CD4-positive, alpha-beta T cell (primary cell): ENCODE results near the gene REN. TPM values are rescaled to one million over a fixed set of nuclear protein-coding genes. Genes with fewer than 3 reads are reported as not detected.

Source experiments
- ATAC-seq: fragments of 200-7000 bp; cut with Tn5 transposase; one replicate; pipeline ENCODE4 v1.10.0; 2022; ENCODE audit warnings: mild to moderate bottlenecking; ENCODE audit not compliant: poor library complexity
- CTCF ChIA-PET: fragments of 350-600 bp; sonication (Branson Sonifier 250); formaldehyde crosslinking; loops from one replicate; lab custom pipeline; 2021; ENCODE audit warnings: antibody characterized with exemption, inconsistent platforms; lab: Charles Lee
- POLR2A ChIA-PET: fragments of 350-600 bp; sonication (Branson Sonifier 250); formaldehyde crosslinking; loops from one replicate; lab custom pipeline; 2021; ENCODE audit warnings: antibody characterized with exemption, inconsistent platforms; lab: Charles Lee
- DNase-seq, 14 experiments: peaks; one replicate each; pipeline ENCODE4 v3.0.0-alpha.2; 2013 to 2020; ENCODE audit warnings: mixed read lengths in 2 of 14
- H3K27ac ChIP-seq, 2 donors: one replicate each; pipeline versions ENCODE4 v1.5.1 to v1.7.0; 2013; ENCODE audit warnings: low read length in 2 of 2, low read depth in 1 of 2, mild to moderate bottlenecking in 1 of 2
- H3K27me3 ChIP-seq, 2 experiments: 1 replicate in 1 of 2; 2 replicates in 1 of 2; pipeline versions ENCODE4 v1.6.1 to v1.7.0; 2013; ENCODE audit warnings: low read length in 2 of 2, control low read depth in 1 of 2, mild to moderate bottlenecking in 1 of 2, moderate library complexity in 1 of 2; ENCODE audit not compliant: insufficient read depth in 2 of 2, control insufficient read depth in 1 of 2
- H3K36me3 ChIP-seq: one replicate; pipeline ENCODE4 v1.6.1; 2013; ENCODE audit warnings: low read length, control low read depth; ENCODE audit not compliant: insufficient read depth
- H3K4me1 ChIP-seq: one replicate; pipeline ENCODE4 v1.6.1; 2013; ENCODE audit warnings: low read length, control low read depth; ENCODE audit not compliant: insufficient read depth
- H3K4me3 ChIP-seq: one replicate; pipeline ENCODE4 v1.5.1; 2013; ENCODE audit warnings: mild to moderate bottlenecking, low read length, moderate library complexity
- H3K9me3 ChIP-seq, 2 experiments: 1 replicate in 1 of 2; 2 replicates in 1 of 2; pipeline versions ENCODE4 v1.6.1 to v1.7.0; 2013; ENCODE audit warnings: low read length in 2 of 2, mild to moderate bottlenecking in 2 of 2, control low read depth in 1 of 2, moderate library complexity in 1 of 2; ENCODE audit not compliant: control insufficient read depth in 1 of 2, insufficient read depth in 1 of 2
- H3K27ac Mint-ChIP-seq: one replicate; pipeline ENCODE4 v1.8.0; 2020; ENCODE audit warnings: mixed read lengths
- H3K27me3 Mint-ChIP-seq: one replicate; pipeline ENCODE4 v1.8.0; 2021; ENCODE audit warnings: mixed read lengths
- H3K36me3 Mint-ChIP-seq: one replicate; pipeline ENCODE4 v1.8.0; 2021; ENCODE audit warnings: low read depth, mixed read lengths
- H3K4me1 Mint-ChIP-seq: one replicate; pipeline ENCODE4 v1.8.0; 2021; ENCODE audit warnings: low read depth, mixed read lengths
- H3K4me3 Mint-ChIP-seq: one replicate; pipeline ENCODE4 v1.8.0; 2020; ENCODE audit warnings: mild to moderate bottlenecking, mixed read lengths
- H3K9me3 Mint-ChIP-seq: one replicate; pipeline ENCODE4 v1.8.0; 2020; ENCODE audit warnings: mixed read lengths
- CTCF ChIP-seq: fragments of 200-600 bp; IDR thresholded peaks from one replicate; pipeline ENCODE4 v1.8.0; 2022; ENCODE audit warnings: antibody characterized with exemption, mild to moderate bottlenecking
- intact Hi-C, 2 experiments: fragments of 100-400 bp; cut with DNase I in 1 of 2; cut with micrococcal nuclease in 1 of 2; formaldehyde crosslinking; loops; one replicate each; pipeline versions ENCODE4 v1.15.1 to v1.9.0; 2023 to 2025; cut with DNase I, micrococcal nuclease
- total RNA-seq, 174 experiments: library from RNA in 2 of 174; stranded (reverse) in 2 of 174; gene quantifications; one replicate each; pipeline ENCODE4 v1.2.3 and lab custom pipeline; 2021 to 2026

The REN gene
- total RNA-seq, 2 experiments from 2014 or later = not detected

- H3K4me3 ChIP-seq = no peak overlapping the region
- no peaks in the 10 kb centered on the region for H3K9me3 ChIP-seq
- DNase-seq = no peak
- H3K36me3 ChIP-seq = no peaks in the 10 kb centered on the region
- Mint-ChIP-seq H3K36me3 (no peaks in the 10 kb centered on the region), H3K9me3 (no peaks in the 10 kb centered on the region), H3K27ac (no peak overlapping the region), H3K4me1 (peaks cover 23% of the 10 kb centered on the region), H3K27me3 (peaks cover 45% of the 10 kb centered on the region), H3K4me3 (no peak overlapping the region)
- H3K27me3 ChIP-seq = peaks cover 19 to 36% of the 10 kb centered on the region in 2 experiments
- POLR2A ChIA-PET = no interaction called here
- intact Hi-C loops = no loop called here
- TF ChIP-seq CTCF = no peak
- ATAC-seq = no peak
- peaks cover 22% of the 10 kb centered on the region for H3K4me1 ChIP-seq
- CTCF ChIA-PET = interaction anchor here (1.0 kb wide), 1 partner anchor 15 kb away, joined by 4 read pairs; no protein-coding TSS in a partner anchor
- no peak overlapping the region for H3K27ac ChIP-seq
Measured at GRCh38 chr1:204192046-204192445, 25.9 kb upstream of the REN start.

GRCh38 chr1:204191456-204191855 is 25.3 kb upstream of the REN start:
- Mint-ChIP-seq H3K27me3 (peaks cover 50% of the 10 kb centered on the region), H3K4me1 (peaks cover 23% of the 10 kb centered on the region), H3K9me3 (no peaks in the 10 kb centered on the region), H3K4me3 (no peak overlapping the region), H3K27ac (no peak overlapping the region), H3K36me3 (no peaks in the 10 kb centered on the region)
- Histone ChIP-seq H3K9me3 (no peaks in the 10 kb centered on the region), H3K36me3 (no peaks in the 10 kb centered on the region), H3K27ac (no peak overlapping the region), H3K27me3 (peaks cover 21 to 42% of the 10 kb centered on the region in 2 experiments), H3K4me1 (peaks cover 22% of the 10 kb centered on the region), H3K4me3 (no peak overlapping the region)
- intact Hi-C loops = no loop called here
- ATAC-seq (no peak), DNase-seq (no peak)
- ChIA-PET CTCF (interaction anchor here (1.0 kb wide), 1 partner anchor 16 kb away, joined by 4 read pairs; no protein-coding TSS in a partner anchor), POLR2A (no interaction called here)
- no peak for TF ChIP-seq CTCF

- Histone ChIP-seq H3K27me3 (peaks cover 21 to 48% of the 10 kb centered on the region in 2 experiments), H3K4me3 (no peak overlapping the region), H3K9me3 (no peaks in the 10 kb centered on the region), H3K27ac (no peak overlapping the region), H3K4me1 (peaks cover 22% of the 10 kb centered on the region), H3K36me3 (no peaks in the 10 kb centered on the region)
- H3K9me3 Mint-ChIP-seq = no peaks in the 10 kb centered on the region
- no peak for TF ChIP-seq CTCF
- DNase-seq (peak in 4 of 14 experiments; percentile 25 to 66 (median 46)), ATAC-seq (peak; percentile 65)
- CTCF ChIA-PET = interaction anchor here (1.1 kb wide), 1 partner anchor 28 kb away, joined by 3 read pairs; no protein-coding TSS in a partner anchor
- no peaks in the 10 kb centered on the region for H3K36me3 Mint-ChIP-seq
- intact Hi-C loops = no loop called here
- peaks cover 50% of the 10 kb centered on the region for H3K27me3 Mint-ChIP-seq
- POLR2A ChIA-PET = no interaction called here
- H3K4me3 Mint-ChIP-seq = no peak overlapping the region
- H3K27ac Mint-ChIP-seq = peak overlapping the region; percentile 25
- peaks cover 23% of the 10 kb centered on the region for H3K4me1 Mint-ChIP-seq
Measured at GRCh38 chr1:204190212-204191211, 24.4 kb upstream of the REN start.
